Neural progenitor cell (in vitro differentiated cells): ENCODE data around the gene EID1. TPM values are rescaled to one million over a fixed set of nuclear protein-coding genes. Genes with fewer than 3 reads are reported as not detected.

Experiments used
- DNase-seq: peaks from one replicate; pipeline ENCODE4 v3.0.0-alpha.2; 2016; ENCODE audit warnings: low spot score
- H2AFZ ChIP-seq: fragments of 200-600 bp; sonication (generic); replicated peaks from 2 replicates; pipeline ENCODE4 v1.6.1; 2016; ENCODE audit warnings: antibody characterized with exemption
- H3F3A ChIP-seq: fragments of 200-600 bp; sonication (generic); 2 replicates; pipeline ENCODE4 v1.6.1; 2016; ENCODE audit warnings: antibody characterized with exemption, low read depth
- H3K27ac ChIP-seq: fragments of 200-600 bp; sonication (generic); 2 replicates; pipeline ENCODE4 v1.5.1; 2016; ENCODE audit warnings: mild to moderate bottlenecking
- H3K27me3 ChIP-seq: fragments of 200-600 bp; sonication (generic); 2 replicates; pipeline ENCODE4 v1.6.1; 2016; ENCODE audit warnings: mild to moderate bottlenecking, moderate library complexity
- H3K36me3 ChIP-seq: fragments of 200-600 bp; sonication (generic); 2 replicates; pipeline ENCODE4 v1.5.1; 2016
- H3K4me1 ChIP-seq: fragments of 200-600 bp; sonication (generic); 2 replicates; pipeline ENCODE4 v1.6.1; 2016; ENCODE audit warnings: mixed run types
- H3K4me2 ChIP-seq: fragments of 200-600 bp; sonication (generic); 2 replicates; pipeline ENCODE4 v1.6.1; 2016
- H3K4me3 ChIP-seq: fragments of 200-600 bp; sonication (generic); 2 replicates; pipeline ENCODE4 v1.5.1; 2016
- H3K79me2 ChIP-seq: fragments of 200-600 bp; sonication (generic); 2 replicates; pipeline ENCODE4 v1.6.1; 2016; ENCODE audit warnings: low read depth
- H3K9ac ChIP-seq: fragments of 200-600 bp; sonication (generic); 2 replicates; pipeline ENCODE4 v1.6.1; 2016
- H3K9me3 ChIP-seq: fragments of 200-600 bp; sonication (generic); 2 replicates; pipeline ENCODE4 v1.5.1; 2016; ENCODE audit warnings: low read depth
- H4K20me1 ChIP-seq: fragments of 200-600 bp; sonication (generic); 2 replicates; pipeline ENCODE4 v1.6.1; 2016; ENCODE audit warnings: low read depth
- H3K27ac Mint-ChIP-seq: 3 replicates; pipeline ENCODE4 v1.8.0; 2021; ENCODE audit warnings: mixed read lengths
- H3K27me3 Mint-ChIP-seq: 2 replicates; pipeline ENCODE4 v1.8.0; 2022; ENCODE audit warnings: low read depth, mild to moderate bottlenecking, inconsistent platforms, moderate library complexity, mixed read lengths; ENCODE audit not compliant: insufficient read depth
- H3K36me3 Mint-ChIP-seq: 3 replicates; pipeline ENCODE4 v1.8.0; 2021; ENCODE audit warnings: mixed read lengths
- H3K4me1 Mint-ChIP-seq: 3 replicates; pipeline ENCODE4 v1.8.0; 2021; ENCODE audit warnings: mixed read lengths
- H3K4me3 Mint-ChIP-seq: 3 replicates; pipeline ENCODE4 v1.8.0; 2021; ENCODE audit warnings: mild to moderate bottlenecking, moderate library complexity, mixed read lengths
- H3K9me3 Mint-ChIP-seq: 3 replicates; pipeline ENCODE4 v1.8.0; 2020; ENCODE audit warnings: mixed read lengths
- EZH2 ChIP-seq: fragments of 200-600 bp; sonication (generic); IDR thresholded peaks from 2 replicates; pipeline ENCODE4 v1.6.1; 2017; ENCODE audit warnings: antibody characterized with exemption, mild to moderate bottlenecking, moderate library complexity
- EZH2phosphoT487 ChIP-seq: fragments of 200-600 bp; sonication (generic); IDR thresholded peaks from 2 replicates; pipeline ENCODE4 v1.6.1; 2017; ENCODE audit warnings: antibody characterized with exemption
- total RNA-seq: library from RNA; depleted of rRNA; stranded (reverse); fragments of >200 nt; gene quantifications from 2 replicates; pipeline ENCODE4 v1.2.3, GENCODE V29; 2015; ENCODE audit warnings: low replicate concordance
- TF ChIP-seq, protein P1 (sequence below): fragments of 200-600 bp; sonication (generic); IDR thresholded peaks from 2 replicates; pipeline ENCODE4 v1.5.1; 2017; ENCODE audit warnings: antibody characterized with exemption, mild to moderate bottlenecking

EID1 gene
- total RNA-seq, 1 donor from 2014 or later = 292 TPM

DNA sequence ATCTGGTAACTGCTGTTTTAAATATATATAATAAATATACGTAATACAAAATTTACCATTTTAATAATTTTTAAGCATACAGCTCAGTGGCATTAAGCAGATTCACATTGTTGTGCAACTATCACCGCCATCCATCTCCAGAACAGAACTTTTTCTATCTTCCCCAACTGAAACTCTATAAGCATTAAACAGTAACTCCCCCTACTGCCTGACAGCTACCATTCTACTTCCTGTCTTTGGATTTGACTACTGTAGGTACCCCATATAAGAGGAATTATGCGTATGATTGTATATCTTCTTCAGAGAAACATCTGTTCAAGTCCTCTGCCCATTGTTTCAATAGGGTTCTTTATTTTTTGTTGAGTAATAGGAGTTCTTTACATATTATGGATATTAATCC is 36.8 kb downstream of the EID1 start:
- Histone ChIP-seq H3K27me3 (no peaks in the 10 kb centered on the region), H3K9ac (no peak overlapping the region), H3K4me1 (no peaks in the 10 kb centered on the region), H3K4me2 (no peak overlapping the region), H3K36me3 (no peaks in the 10 kb centered on the region), H3F3A (no peaks in the 10 kb centered on the region), H3K27ac (no peak overlapping the region), H3K9me3 (no peaks in the 10 kb centered on the region), H4K20me1 (no peaks in the 10 kb centered on the region), H2AFZ (no peak overlapping the region), H3K4me3 (no peak overlapping the region), H3K79me2 (no peaks in the 10 kb centered on the region)
- DNase-seq = no peak
- Mint-ChIP-seq H3K27ac (no peak overlapping the region), H3K9me3 (no peaks in the 10 kb centered on the region), H3K4me3 (no peak overlapping the region), H3K36me3 (no peaks in the 10 kb centered on the region), H3K4me1 (peaks cover 8% of the 10 kb centered on the region), H3K27me3 (peaks cover 2% of the 10 kb centered on the region)
- TF ChIP-seq EZH2 = no peak
- TF ChIP-seq EZH2phosphoT487 = no peak
- TF ChIP-seq, protein P1, sequence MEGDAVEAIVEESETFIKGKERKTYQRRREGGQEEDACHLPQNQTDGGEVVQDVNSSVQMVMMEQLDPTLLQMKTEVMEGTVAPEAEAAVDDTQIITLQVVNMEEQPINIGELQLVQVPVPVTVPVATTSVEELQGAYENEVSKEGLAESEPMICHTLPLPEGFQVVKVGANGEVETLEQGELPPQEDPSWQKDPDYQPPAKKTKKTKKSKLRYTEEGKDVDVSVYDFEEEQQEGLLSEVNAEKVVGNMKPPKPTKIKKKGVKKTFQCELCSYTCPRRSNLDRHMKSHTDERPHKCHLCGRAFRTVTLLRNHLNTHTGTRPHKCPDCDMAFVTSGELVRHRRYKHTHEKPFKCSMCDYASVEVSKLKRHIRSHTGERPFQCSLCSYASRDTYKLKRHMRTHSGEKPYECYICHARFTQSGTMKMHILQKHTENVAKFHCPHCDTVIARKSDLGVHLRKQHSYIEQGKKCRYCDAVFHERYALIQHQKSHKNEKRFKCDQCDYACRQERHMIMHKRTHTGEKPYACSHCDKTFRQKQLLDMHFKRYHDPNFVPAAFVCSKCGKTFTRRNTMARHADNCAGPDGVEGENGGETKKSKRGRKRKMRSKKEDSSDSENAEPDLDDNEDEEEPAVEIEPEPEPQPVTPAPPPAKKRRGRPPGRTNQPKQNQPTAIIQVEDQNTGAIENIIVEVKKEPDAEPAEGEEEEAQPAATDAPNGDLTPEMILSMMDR = no peak

DNA sequence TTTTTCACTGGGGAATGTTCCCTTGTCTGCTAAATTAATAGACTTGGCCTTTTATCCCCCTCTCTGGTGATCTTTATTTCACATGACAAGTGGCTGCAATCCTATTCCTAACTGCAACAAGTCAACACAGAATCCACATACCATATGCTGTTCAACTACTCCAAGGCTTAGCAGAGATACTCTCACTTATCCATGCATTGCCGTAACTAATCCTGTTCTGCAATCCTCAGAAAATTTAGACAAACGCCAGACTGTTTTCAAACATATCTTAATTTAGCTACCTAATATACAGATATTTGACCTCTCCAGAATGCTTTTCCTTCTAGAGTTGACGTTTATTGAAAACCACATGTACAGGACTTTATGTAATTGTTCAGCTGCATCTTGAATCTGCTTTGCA is 37.9 kb downstream of the EID1 start:
- Histone ChIP-seq H3K79me2 (no peaks in the 10 kb centered on the region), H3K36me3 (no peaks in the 10 kb centered on the region), H3K4me3 (no peak overlapping the region), H3K27me3 (no peaks in the 10 kb centered on the region), H4K20me1 (no peaks in the 10 kb centered on the region), H3K4me2 (no peak overlapping the region), H3K27ac (no peak overlapping the region), H3K9me3 (no peaks in the 10 kb centered on the region), H3K4me1 (no peaks in the 10 kb centered on the region), H2AFZ (no peak overlapping the region), H3F3A (no peaks in the 10 kb centered on the region), H3K9ac (no peak overlapping the region)
- no peak for DNase-seq
- Mint-ChIP-seq H3K36me3 (no peaks in the 10 kb centered on the region), H3K4me1 (peaks cover 8% of the 10 kb centered on the region), H3K4me3 (no peak overlapping the region), H3K9me3 (no peaks in the 10 kb centered on the region), H3K27me3 (peaks cover 2% of the 10 kb centered on the region), H3K27ac (no peak overlapping the region)
- TF ChIP-seq EZH2phosphoT487 (no peak), EZH2 (no peak)
- TF ChIP-seq, protein P1 = no peak

DNA sequence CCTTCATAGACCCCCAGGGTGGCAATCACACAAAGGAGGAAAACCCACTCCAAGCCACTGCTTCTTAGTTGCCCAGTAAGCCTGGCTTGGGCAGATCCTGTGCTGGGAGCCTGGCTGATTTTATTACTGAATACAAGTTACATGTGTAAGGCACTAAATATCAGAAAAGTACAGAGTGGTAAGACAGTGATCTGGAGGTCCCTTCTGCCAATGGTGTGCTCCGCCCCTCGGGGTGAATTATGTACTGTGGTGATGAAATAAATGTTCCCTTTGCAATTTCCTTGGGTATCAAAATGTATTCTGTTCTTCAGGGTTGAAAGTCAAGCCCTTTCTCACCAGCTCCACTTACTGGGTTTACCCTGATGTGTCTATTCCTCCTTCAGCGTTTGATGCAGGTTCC is 38.8 kb downstream of the EID1 start:
- Histone ChIP-seq H3K27me3 (no peaks in the 10 kb centered on the region), H3K9ac (no peak overlapping the region), H3F3A (no peaks in the 10 kb centered on the region), H3K4me3 (no peak overlapping the region), H3K4me2 (no peak overlapping the region), H3K79me2 (no peaks in the 10 kb centered on the region), H3K9me3 (no peaks in the 10 kb centered on the region), H3K4me1 (no peaks in the 10 kb centered on the region), H2AFZ (no peak overlapping the region), H3K36me3 (no peaks in the 10 kb centered on the region), H3K27ac (no peak overlapping the region), H4K20me1 (no peaks in the 10 kb centered on the region)
- Mint-ChIP-seq H3K27me3 (peaks cover 2% of the 10 kb centered on the region), H3K4me3 (no peak overlapping the region), H3K36me3 (no peaks in the 10 kb centered on the region), H3K27ac (peak overlapping the region; percentile 55), H3K4me1 (peaks cover 8% of the 10 kb centered on the region), H3K9me3 (no peaks in the 10 kb centered on the region)
- TF ChIP-seq EZH2phosphoT487 = no peak
- no peak for TF ChIP-seq EZH2
- TF ChIP-seq, protein P1 = no peak
- no peak for DNase-seq

DNA sequence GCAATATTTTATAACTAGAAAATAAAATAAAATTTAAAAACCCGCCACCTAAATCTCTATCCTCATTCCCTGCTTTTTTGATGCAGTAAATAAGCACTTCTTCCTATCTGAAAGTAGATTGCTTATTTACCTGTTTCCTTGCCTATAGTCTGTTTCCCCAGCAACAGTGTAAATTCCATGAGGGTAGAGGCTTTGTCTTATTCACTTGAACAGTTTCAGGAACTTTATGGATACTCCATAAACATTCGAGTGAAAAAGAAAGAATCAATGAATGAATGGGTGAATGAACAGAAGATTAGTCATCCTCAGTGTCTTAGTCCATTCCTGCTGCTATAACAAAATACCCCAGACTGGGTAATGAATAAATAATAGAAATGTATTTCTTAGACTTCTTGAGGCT is 44.1 kb downstream of the EID1 start:
- no peak overlapping the region for H3K4me2 ChIP-seq
- H3K4me1 Mint-ChIP-seq = no peaks in the 10 kb centered on the region
- no peak overlapping the region for H2AFZ ChIP-seq
- H3K79me2 ChIP-seq = no peaks in the 10 kb centered on the region
- H3K9me3 ChIP-seq = no peaks in the 10 kb centered on the region
- H3K4me3 ChIP-seq = no peak overlapping the region
- no peak overlapping the region for H3K9ac ChIP-seq
- H4K20me1 ChIP-seq = no peaks in the 10 kb centered on the region
- H3K27me3 ChIP-seq = no peaks in the 10 kb centered on the region
- H3K4me3 Mint-ChIP-seq = no peak overlapping the region
- no peaks in the 10 kb centered on the region for H3K9me3 Mint-ChIP-seq
- H3K27ac ChIP-seq = no peak overlapping the region
- no peak for TF ChIP-seq EZH2
- TF ChIP-seq, protein P1 = no peak
- TF ChIP-seq EZH2phosphoT487 = no peak
- no peaks in the 10 kb centered on the region for H3K36me3 ChIP-seq
- H3K4me1 ChIP-seq = no peaks in the 10 kb centered on the region
- no peak for DNase-seq
- H3K27me3 Mint-ChIP-seq = no peaks in the 10 kb centered on the region
- no peaks in the 10 kb centered on the region for H3F3A ChIP-seq
- H3K36me3 Mint-ChIP-seq = no peaks in the 10 kb centered on the region
- H3K27ac Mint-ChIP-seq = no peak overlapping the region
